Neural cell (in vitro differentiated cells): ENCODE measurements around the gene DMRTA1. TPM values are rescaled to one million over a fixed set of nuclear protein-coding genes. Genes with fewer than 3 reads are reported as not detected.

Source experiments
- H2AFZ ChIP-seq: fragments of 200-600, 300-800 bp; sonication (generic), shearing (Covaris generic); 2 replicates; pipeline ENCODE4 v1.6.0; 2014; ENCODE audit warnings: low read depth, mild to moderate bottlenecking, antibody characterized with exemption, low read length, moderate library complexity
- H3F3A ChIP-seq: fragments of 200-600 bp; shearing (Covaris generic); 2 replicates; pipeline ENCODE4 v1.6.1; 2016; ENCODE audit warnings: mild to moderate bottlenecking, moderate library complexity, mixed read lengths, antibody characterized with exemption, low read length; ENCODE audit not compliant: insufficient read depth, poor library complexity, severe bottlenecking
- H3K27ac ChIP-seq: fragments of 200-600, 300-800 bp; sonication (generic), shearing (Covaris generic); 2 replicates; pipeline ENCODE4 v1.5.1; 2014; ENCODE audit warnings: mild to moderate bottlenecking, low read length, moderate library complexity
- H3K27me3 ChIP-seq: fragments of 300-800, 200-600 bp; sonication (generic), shearing (Covaris generic); 2 replicates; pipeline ENCODE4 v1.6.0; 2014; ENCODE audit warnings: mild to moderate bottlenecking, low read depth, low read length, moderate library complexity; ENCODE audit not compliant: insufficient read depth
- H3K36me3 ChIP-seq: fragments of 300-800, 200-600 bp; sonication (generic), shearing (Covaris generic); 2 replicates; pipeline ENCODE4 v1.5.1; 2014; ENCODE audit warnings: mild to moderate bottlenecking, antibody characterized with exemption, low read length, moderate library complexity; ENCODE audit not compliant: insufficient read depth
- H3K4me2 ChIP-seq: fragments of 300-800, 200-600 bp; sonication (generic), shearing (Covaris generic); 2 replicates; pipeline ENCODE4 v1.6.0; 2014; ENCODE audit warnings: mild to moderate bottlenecking, low read length
- H3K4me3 ChIP-seq: fragments of 300-800, 200-600 bp; sonication (generic), shearing (Covaris generic); 2 replicates; pipeline ENCODE4 v1.5.1; 2014; ENCODE audit warnings: mild to moderate bottlenecking, low read length, moderate library complexity
- H3K79me2 ChIP-seq: fragments of 200-600 bp; shearing (Covaris generic); replicated peaks from 2 replicates; pipeline ENCODE4 v1.6.0; 2014; ENCODE audit warnings: mild to moderate bottlenecking, low read length, moderate library complexity; ENCODE audit not compliant: insufficient read depth
- H3K9ac ChIP-seq: fragments of 300-800, 200-600 bp; sonication (generic), shearing (Covaris generic); 2 replicates; pipeline ENCODE4 v1.6.1; 2016; ENCODE audit warnings: mild to moderate bottlenecking, low read length, mixed read lengths
- H3K9me2 ChIP-seq: fragments of 200-600 bp; shearing (Covaris generic); 2 replicates; pipeline ENCODE4 v1.6.1; 2016; ENCODE audit warnings: mild to moderate bottlenecking, low read length, mixed read lengths; ENCODE audit not compliant: insufficient read depth
- H3K9me3 ChIP-seq: fragments of 200-600, 300-800 bp; sonication (generic), shearing (Covaris generic); 2 replicates; pipeline ENCODE4 v1.6.1; 2016; ENCODE audit warnings: mild to moderate bottlenecking, mixed run types, low read length, moderate library complexity, mixed read lengths
- H4K20me1 ChIP-seq: fragments of 200-600 bp; shearing (Covaris generic); 2 replicates; pipeline ENCODE4 v1.6.1; 2016; ENCODE audit warnings: mild to moderate bottlenecking, mixed run types; ENCODE audit not compliant: insufficient read depth
- EP300 ChIP-seq: fragments of 450-650 bp; conservative IDR thresholded peaks from 2 replicates; pipeline ENCODE4 v1.6.1; 2014; ENCODE audit warnings: antibody characterized with exemption, mild to moderate bottlenecking, moderate library complexity; ENCODE audit not compliant: poor library complexity, severe bottlenecking
- EZH2 ChIP-seq: fragments of 200-600, 300-800 bp; shearing (Covaris generic), sonication (generic); IDR thresholded peaks from 2 replicates; pipeline ENCODE4 v1.6.1; 2014; ENCODE audit warnings: antibody characterized with exemption, low read length, borderline replicate concordance, mild to moderate bottlenecking; ENCODE audit not compliant: insufficient read depth, poor library complexity, severe bottlenecking
- MXI1 ChIP-seq: fragments of 450-650 bp; conservative IDR thresholded peaks from 2 replicates; pipeline ENCODE4 v1.6.1; 2014; ENCODE audit warnings: antibody characterized with exemption, mild to moderate bottlenecking; ENCODE audit not compliant: poor library complexity, severe bottlenecking
- POLR2AphosphoS5 ChIP-seq: IDR thresholded peaks from 2 replicates; pipeline ENCODE4 v1.6.1; 2012
- RAD21 ChIP-seq: fragments of 450-650 bp; conservative IDR thresholded peaks from 2 replicates; pipeline ENCODE4 v1.6.1; 2014; ENCODE audit warnings: antibody characterized with exemption, mild to moderate bottlenecking, moderate library complexity
- REST ChIP-seq: IDR thresholded peaks from 2 replicates; pipeline ENCODE4 v1.6.1; 2012; ENCODE audit warnings: borderline replicate concordance
- SMC3 ChIP-seq: fragments of 450-650 bp; conservative IDR thresholded peaks from 2 replicates; pipeline ENCODE4 v1.6.1; 2014; ENCODE audit warnings: antibody characterized with exemption, mild to moderate bottlenecking, moderate library complexity; ENCODE audit not compliant: poor library complexity
- TAF1 ChIP-seq: IDR thresholded peaks from 2 replicates; pipeline ENCODE4 v1.6.1; 2012; ENCODE audit warnings: low read depth
- polyA plus RNA-seq: library from polyadenylated mRNA; depleted of rRNA; stranded (reverse); fragments of >200 nt; gene quantifications from 2 replicates; pipeline ENCODE4 v1.2.3, GENCODE V29; 2014
- TF ChIP-seq, protein P1 (sequence below): fragments of 450-650 bp; IDR thresholded peaks from 2 replicates; pipeline ENCODE4 v1.5.1; 2014; ENCODE audit warnings: antibody characterized with exemption, mild to moderate bottlenecking, moderate library complexity; ENCODE audit not compliant: poor library complexity, severe bottlenecking

Gene DMRTA1
- polyA plus RNA-seq, 1 donor from 2014 or later, result 0.64 TPM

GRCh38 chr9:22425551-22425950 lies 21.1 kb upstream of the DMRTA1 start:
- Histone ChIP-seq H3F3A (no peaks in the 10 kb centered on the region), H3K36me3 (no peaks in the 10 kb centered on the region), H3K27me3 (no peaks in the 10 kb centered on the region), H3K4me2 (no peak overlapping the region), H3K9me3 (no peaks in the 10 kb centered on the region), H4K20me1 (no peaks in the 10 kb centered on the region), H2AFZ (no peak overlapping the region), H3K9ac (no peak overlapping the region), H3K79me2 (no peaks in the 10 kb centered on the region), H3K9me2 (no peaks in the 10 kb centered on the region), H3K27ac (no peak overlapping the region), H3K4me3 (no peak overlapping the region)
- TF ChIP-seq TAF1 (no peak), POLR2AphosphoS5 (no peak), EP300 (no peak), SMC3 (no peak)

DNA sequence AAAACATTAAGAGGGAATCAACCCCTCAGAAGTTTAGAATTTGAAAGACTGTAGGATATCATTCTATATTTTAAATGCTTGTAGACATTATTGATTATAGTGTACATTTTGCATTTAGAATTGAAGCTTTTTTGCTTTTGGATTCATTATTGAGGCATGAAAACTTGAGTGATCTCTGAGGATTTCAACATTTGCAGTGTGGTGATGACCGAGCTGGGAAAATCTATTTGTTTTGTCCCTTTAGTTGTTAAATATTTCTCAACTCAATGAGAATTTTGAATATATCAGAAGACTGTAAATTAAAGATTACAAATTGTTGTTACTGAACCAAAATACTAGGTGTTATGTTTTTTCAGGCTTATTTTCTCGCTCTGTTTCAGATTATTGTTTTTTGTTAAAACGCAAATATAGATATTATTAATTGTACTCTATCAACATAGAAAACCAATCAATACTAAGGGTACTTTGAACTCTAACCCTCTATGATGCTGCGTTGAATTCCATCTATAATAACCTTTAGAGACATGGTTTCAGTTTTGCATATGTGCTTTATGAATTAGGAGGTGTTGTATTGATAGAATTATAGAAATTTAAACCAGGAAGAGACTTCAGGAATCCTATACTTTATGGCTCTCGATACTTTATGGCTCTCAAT lies 19.3 kb upstream of the DMRTA1 start:
- Histone ChIP-seq H3K27ac (no peak overlapping the region), H3K9me2 (no peaks in the 10 kb centered on the region), H2AFZ (no peak overlapping the region), H3K4me3 (no peak overlapping the region), H3K36me3 (no peaks in the 10 kb centered on the region), H3K27me3 (no peaks in the 10 kb centered on the region), H3K4me2 (no peak overlapping the region), H3K79me2 (no peaks in the 10 kb centered on the region), H3K9ac (no peak overlapping the region), H3K9me3 (no peaks in the 10 kb centered on the region), H4K20me1 (no peaks in the 10 kb centered on the region), H3F3A (no peaks in the 10 kb centered on the region)
- TF ChIP-seq TAF1 (no peak), EZH2 (no peak), SMC3 (no peak), POLR2AphosphoS5 (no peak), REST (no peak), EP300 (no peak), RAD21 (no peak), MXI1 (no peak)
- TF ChIP-seq, protein P1, sequence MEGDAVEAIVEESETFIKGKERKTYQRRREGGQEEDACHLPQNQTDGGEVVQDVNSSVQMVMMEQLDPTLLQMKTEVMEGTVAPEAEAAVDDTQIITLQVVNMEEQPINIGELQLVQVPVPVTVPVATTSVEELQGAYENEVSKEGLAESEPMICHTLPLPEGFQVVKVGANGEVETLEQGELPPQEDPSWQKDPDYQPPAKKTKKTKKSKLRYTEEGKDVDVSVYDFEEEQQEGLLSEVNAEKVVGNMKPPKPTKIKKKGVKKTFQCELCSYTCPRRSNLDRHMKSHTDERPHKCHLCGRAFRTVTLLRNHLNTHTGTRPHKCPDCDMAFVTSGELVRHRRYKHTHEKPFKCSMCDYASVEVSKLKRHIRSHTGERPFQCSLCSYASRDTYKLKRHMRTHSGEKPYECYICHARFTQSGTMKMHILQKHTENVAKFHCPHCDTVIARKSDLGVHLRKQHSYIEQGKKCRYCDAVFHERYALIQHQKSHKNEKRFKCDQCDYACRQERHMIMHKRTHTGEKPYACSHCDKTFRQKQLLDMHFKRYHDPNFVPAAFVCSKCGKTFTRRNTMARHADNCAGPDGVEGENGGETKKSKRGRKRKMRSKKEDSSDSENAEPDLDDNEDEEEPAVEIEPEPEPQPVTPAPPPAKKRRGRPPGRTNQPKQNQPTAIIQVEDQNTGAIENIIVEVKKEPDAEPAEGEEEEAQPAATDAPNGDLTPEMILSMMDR, result no peak
